GM21367 (cell line): ENCODE data around the gene PGLYRP4.
"Not testable (repeated sequence)": the region's sequence is repeated elsewhere in the genome, so short reads cannot be mapped to it uniquely, and the experiment has no call there.

Source experiments
- ATAC-seq: cut with Tn5 transposase; IDR thresholded peaks from one replicate; pipeline ENCODE4 v1.9.1; 2021; ENCODE audit not compliant: unreplicated experiment

Gene PGLYRP4

GRCh38 chr1:153357076-153357852 lies 8.6 kb upstream of the PGLYRP4 start:
- ATAC-seq: no peak

- ATAC-seq: no peak
Measured at GRCh38 chr1:153356392-153357075, 7.9 kb upstream of the PGLYRP4 start.

GRCh38 chr1:153355445-153356071 lies 6.9 kb upstream of the PGLYRP4 start:
- ATAC-seq: no peak

GRCh38 chr1:153354515-153355193 lies 6.0 kb upstream of the PGLYRP4 start:
- no peak for ATAC-seq

GRCh38 chr1:153353226-153353947 lies 4.7 kb upstream of the PGLYRP4 start:
- no peak for ATAC-seq

GRCh38 chr1:153352523-153352922 lies 3.9 kb upstream of the PGLYRP4 start:
- no peak for ATAC-seq

GRCh38 chr1:153350321-153350957 lies 1.8 kb upstream of the PGLYRP4 start:
- ATAC-seq: no peak

GRCh38 chr1:153349363-153350320 lies 1.0 kb upstream of the PGLYRP4 start:
- no peak for ATAC-seq

- ATAC-seq: no peak
Measured at GRCh38 chr1:153347856-153348255, 785 bp downstream of the PGLYRP4 start.

GRCh38 chr1:153347049-153347448 lies 1.6 kb downstream of the PGLYRP4 start:
- not testable (repeated sequence) for ATAC-seq

GRCh38 chr1:153346077-153346723 lies 2.4 kb downstream of the PGLYRP4 start:
- ATAC-seq: no peak

- no peak for ATAC-seq
Measured at GRCh38 chr1:153345187-153346076, 3.2 kb downstream of the PGLYRP4 start.

GRCh38 chr1:153344718-153345025 lies 4.0 kb downstream of the PGLYRP4 start:
- ATAC-seq: no peak

- ATAC-seq: no peak
Measured at GRCh38 chr1:153343811-153344717, 4.6 kb downstream of the PGLYRP4 start.

GRCh38 chr1:153343040-153343681 lies 5.5 kb downstream of the PGLYRP4 start:
- ATAC-seq: no peak

GRCh38 chr1:153342178-153342577 lies 6.5 kb downstream of the PGLYRP4 start:
- ATAC-seq: no peak
